Stimulated activated CD8-positive, alpha-beta memory T cell treated with anti-CD3 and anti-CD28 coated beads, Interleukin-4, amount 100 ng/mL, for 48 hours (primary cell): ENCODE measurements around the gene S1PR1.
A peak's percentile ranks its signal among the peaks of the same experiment; 100 is the strongest.
"Not testable (repeated sequence)": the region's sequence is repeated elsewhere in the genome, so short reads cannot be mapped to it uniquely, and the experiment has no call there.

Experiments
- DNase-seq: peaks from one replicate; pipeline ENCODE4 v3.0.0-alpha.2; 2020

The S1PR1 gene

DNA sequence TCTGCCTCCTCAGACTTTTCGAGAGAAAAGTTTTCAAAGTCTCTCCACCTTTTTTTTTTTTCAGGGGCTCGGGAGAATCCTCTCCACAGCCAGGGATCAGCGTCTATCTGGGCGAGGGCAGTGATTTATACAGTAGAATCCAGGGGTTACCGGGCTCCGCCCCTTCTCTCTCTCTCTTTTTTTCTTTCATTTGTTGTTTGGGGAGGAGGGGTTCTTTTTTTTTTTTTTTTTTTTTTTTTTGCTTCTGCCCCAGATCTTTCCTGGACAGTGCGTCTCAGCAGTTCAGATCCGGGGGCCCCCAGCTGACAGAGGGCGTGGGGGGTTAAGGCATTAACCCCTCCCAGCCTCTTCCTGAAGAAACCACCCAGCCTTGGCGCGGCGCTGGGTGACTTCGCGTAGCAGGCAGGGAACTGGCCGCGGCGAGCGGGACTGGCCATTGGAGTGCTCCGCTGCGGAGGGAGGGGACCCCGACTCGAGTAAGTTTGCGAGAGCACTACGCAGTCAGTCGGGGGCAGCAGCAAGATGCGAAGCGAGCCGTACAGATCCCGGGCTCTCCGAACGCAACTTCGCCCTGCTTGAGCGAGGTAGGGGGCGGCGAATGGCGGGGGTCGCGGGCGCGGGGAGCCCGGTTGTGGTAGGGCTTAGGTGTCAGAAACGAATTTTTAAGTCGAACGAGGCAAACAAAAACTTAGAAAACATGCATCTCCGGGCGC lies at the start of gene S1PR1:
S1PR1 (plus strand) TSS at position 504 of the 713 bp plus-strand sequence. CDS start 1,966 bp downstream, outside the sequence.
- DNase-seq = peak; percentile 82

DNA sequence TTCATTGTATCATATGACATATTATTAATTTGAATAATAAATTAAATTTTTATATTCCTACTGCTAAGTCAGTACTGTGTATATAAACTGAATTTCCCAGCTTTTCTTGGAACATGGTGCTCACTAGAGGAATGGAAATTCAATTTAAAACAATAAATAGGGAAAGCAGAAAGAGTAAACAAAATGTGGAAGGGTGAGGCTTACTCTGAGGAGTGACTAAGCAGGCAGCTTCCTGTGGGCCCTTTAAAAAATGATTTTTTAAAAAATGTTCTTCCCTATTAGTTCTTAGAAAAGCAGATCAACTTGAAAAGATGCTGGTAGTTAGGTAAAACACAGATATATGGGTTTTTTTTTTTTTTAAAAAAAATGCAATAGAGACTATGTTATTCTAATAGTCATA lies 49.5 kb upstream of the S1PR1 start:
- DNase-seq = no peak

DNA sequence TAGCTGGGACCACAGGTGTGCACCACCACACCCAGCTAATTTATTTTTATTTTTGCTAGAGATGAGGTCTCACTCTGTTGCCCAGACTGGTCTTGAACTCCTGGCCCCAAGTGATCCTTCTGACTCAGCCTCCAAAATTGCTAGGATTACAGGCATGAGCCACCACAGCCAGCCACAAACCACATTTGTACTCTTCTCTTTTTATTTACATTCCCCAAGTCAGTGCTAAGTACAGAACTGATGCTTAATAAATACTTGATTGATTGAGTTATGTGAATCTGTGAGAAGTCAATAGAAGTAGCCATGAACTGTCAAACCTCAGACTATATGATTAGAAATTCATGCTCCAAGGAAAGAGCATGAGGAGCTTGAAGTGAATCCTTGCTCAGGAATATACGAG lies 48.5 kb upstream of the S1PR1 start:
- DNase-seq = no peak

DNA sequence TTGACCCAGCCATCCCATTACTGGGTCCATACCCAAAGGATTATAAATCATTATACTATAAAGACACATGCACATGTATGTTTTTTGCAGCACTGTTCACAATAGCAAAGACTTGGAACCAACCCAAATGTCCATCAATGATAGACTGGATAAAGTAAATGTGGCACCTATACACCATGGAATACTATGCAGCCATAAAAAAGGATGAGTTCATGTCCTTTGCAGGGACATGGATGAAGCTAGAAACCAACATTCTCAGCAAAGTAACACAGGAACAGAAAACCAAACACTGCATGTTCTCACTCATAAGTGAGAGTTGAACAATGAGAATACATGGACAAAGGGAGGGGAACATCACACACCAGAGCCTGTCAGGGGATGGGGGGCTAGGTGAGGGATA lies 47.9 kb upstream of the S1PR1 start:
- DNase-seq = not testable (repeated sequence)

DNA sequence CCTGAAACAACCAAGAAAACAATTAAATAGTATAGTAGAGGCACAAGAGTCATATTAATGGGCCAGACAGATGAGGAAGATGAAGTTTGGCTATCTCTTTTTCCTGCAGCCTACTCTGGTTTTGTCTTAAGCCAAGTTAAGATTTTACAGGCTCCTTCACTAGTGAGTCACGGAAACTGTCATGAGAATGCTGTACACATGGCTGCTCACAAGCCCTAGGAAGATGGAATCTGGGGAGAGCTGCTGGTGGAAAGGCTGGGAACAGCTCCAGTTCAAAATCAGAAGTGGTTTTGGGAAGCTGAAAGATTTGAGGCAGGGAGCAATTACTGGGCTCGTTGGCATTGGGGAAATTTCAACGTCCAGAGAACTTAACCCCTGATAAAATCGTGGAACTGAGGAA lies 46.4 kb upstream of the S1PR1 start:
- no peak for DNase-seq

DNA sequence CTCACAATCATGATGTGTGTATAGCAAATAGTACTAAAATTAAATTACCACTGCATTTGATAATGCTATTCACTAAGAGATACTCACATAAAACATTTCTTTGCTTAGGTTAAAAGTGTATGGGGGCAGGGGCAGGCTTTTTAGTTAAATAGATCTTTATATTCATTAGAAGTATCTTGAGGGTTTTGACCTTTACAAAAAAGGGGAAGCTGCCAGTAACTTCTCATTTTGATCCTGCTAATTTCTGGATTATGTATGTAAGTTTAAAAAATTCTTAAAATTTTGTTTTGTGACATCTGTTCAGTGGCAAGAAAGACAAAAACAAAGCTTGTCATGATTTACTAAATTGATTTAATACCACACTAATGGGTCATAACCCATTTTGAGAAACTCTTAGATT lies 45.8 kb upstream of the S1PR1 start:
- DNase-seq = no peak

DNA sequence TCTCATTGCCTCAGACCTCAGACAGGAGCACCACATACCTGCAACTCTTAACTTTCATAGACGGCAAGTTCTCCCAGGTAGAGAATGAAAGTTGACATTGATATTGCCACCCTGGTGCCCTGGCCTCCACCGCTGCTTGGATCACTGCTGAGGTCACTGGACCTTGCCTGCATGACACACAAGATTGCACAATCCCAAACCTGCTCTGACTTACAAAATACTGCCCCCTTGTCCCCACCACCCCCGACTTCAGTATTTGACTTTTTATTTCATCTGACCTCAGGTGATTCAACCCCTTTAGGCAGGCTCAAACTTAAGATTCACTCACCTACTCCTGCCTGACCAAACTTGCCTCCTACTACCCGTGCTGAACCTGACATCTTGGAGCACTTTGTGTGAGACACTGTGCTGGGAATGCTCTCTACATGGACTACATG lies 43.1 kb upstream of the S1PR1 start:
- no peak for DNase-seq

DNA sequence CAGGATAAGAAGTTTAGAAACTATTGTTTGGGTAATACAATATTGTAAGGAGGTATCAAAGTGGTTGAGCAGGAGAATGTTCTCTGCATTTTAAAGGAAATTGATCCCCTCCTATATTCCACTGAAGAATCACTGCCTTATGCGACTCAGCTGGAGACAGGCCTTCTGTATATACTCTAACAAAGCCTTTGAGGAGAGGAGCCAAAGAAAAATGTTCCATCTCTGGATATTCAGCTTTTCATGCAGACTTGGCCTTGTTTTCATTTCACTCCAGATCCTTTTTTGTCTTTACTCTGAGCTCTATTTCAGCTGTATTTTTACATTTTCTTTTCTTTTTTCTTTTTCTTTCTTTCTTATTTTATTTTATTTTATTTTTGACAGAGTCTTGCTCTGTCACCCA lies 42.1 kb upstream of the S1PR1 start:
- DNase-seq = no peak

DNA sequence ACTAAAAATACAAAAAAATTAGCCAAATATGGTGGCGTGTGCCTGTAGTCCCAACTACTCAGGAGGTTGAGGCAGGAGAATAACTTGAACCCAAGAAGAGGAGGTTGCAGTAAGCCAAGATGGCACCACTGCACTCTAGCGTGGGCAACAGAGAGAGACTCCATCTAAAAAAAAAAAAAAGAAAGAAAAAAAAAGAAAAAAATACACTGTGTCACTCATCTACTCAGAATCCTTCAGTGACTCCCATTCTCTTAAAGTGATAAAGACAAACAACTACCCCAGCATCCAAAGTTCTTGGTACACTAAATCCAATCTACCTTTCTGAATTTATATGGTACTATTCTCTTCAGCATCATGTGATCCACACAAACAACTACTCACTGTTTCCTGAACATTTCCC lies 40.2 kb upstream of the S1PR1 start:
- no peak for DNase-seq

DNA sequence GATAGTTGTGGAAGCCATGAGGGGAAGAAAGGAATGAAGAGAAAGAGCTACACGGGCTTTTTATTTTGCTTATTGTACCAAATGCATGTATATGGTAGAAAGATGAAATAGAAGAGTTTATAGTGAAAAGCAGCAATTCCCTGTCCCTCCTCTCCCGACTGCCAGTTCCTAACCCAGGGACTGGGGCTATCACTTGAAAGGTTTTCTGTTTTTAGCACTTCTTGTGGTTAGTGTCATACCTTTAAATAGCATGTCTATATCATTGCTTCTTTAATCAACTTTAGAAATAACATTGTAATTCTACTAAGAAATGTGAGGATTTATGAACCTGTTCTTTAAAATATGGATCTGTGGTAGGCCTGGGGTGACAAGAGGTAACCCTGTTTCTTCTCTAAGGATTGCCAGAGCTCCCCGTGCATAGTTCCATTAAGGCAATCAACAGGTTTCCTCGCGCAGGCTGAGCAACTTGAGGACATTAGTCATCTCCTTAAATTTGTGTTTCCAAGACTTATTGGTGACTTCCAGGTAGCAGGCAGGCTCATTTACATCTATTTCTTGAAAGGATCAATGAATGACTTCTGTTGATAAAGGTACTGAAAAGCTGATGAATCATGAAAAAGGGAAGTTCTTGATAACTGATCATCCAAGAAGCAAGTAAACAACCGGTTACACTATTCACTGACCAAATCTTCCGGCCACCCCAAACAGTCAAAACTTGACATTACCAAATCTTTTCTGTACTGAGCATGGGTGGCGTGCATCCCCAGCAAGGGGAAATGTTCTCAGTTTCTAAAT lies 37.8 kb upstream of the S1PR1 start:
- DNase-seq = peak; percentile 62

DNA sequence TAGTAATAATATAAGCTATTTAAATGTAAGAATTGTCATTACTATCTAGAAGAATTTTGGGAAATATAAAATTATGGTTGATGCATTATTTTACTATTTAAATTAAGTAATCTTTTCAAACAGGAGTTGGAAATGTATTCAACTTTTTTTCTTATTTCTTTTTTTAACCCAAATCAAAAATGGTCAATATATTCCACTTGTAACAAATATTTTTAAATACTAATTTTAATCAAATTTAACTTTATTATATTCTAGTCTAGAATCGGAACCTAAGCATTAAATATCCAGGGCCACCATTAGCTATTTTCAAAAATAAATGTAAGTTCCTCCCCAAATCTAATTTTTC lies 37.2 kb upstream of the S1PR1 start:
- no peak for DNase-seq

DNA sequence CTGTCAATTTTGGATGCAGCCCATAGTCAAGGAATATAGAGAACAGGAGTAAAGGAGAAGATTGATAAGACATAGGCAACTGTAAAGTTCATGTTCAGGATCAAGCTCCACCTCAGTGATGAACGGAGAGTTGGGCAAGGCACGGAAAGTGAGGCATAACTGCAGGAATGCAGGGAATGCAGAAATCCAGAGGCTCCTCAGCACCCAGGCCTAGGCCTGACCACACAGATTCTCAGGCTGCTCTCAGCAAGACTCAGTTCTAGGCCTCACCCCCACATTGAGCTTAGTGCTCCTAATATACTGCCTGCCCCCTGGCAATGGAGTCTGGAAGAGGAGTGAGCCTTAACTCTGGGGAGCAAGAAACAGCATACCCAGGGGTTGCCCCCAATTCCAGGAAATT lies 36.3 kb upstream of the S1PR1 start:
- DNase-seq = no peak

DNA sequence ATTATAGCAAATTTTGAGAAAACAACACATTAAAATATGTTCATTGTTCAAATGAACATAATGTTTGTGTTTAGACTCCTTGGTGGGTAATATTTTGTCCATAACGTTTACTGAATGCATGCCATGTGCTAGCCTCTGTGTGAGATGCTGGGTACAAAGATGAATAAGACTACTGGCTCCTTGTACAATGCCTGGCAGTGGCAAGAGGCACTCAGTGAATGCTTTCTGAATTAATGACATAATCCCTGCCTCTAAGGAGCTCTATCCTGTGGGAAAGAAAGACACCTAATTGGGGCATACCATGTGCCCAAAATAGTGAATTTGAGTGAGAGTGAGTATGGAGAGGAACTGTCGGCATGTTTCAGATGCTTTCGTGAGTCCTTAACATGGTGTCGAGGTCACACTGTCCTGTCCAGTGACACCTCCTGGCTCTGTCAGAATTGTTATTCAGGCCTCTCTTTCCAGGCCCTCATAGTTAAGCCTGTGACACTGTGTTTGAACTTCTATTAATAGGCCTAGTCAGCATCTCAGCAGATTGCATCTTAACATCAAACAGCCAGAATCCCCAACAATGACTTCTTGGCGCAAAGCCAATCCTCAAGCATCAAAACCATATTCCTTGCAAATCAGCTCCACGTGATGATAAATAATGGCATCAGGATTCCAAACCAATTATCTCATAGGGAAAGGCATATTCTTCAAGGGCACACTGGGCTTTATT lies 32.8 kb upstream of the S1PR1 start:
- DNase-seq = no peak

DNA sequence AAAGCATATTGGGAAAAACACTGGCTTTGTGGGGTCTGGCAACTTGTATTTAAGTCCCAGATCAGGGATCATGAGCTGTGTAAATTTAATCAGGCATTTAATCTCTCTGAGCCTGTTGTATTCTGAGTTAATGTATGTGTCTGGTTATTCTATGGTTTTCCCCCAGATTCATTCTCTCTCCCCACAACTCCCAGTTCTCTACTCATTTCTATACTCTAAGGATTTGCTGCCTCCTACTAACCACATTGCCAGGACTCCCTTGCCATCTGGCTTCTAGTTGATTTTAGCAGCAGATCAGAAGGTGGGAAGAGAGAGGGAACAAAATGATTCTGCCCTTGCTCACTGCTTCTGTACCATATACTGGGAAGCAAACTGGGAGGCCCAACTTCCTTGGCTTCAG lies 31.4 kb upstream of the S1PR1 start:
- DNase-seq = no peak

DNA sequence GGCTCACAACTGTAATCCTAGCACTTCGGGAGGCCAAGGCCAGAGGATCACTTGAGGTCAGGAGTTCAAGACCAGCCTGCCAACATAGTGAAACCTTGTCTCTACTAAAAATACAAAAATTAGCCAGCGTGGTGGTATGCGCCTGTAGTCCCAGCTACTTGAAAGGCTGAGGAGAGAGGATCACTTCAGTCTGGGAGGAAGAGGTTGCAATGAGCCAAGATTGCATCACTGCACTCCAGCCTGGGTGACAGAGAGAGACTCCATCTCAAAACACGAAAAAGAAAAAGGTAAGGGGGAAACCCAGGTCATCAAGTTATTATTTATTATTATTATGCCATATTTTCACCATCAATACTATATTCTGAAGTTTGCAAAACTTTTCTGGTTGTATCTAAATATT lies 30.7 kb upstream of the S1PR1 start:
- not testable (repeated sequence) for DNase-seq

DNA sequence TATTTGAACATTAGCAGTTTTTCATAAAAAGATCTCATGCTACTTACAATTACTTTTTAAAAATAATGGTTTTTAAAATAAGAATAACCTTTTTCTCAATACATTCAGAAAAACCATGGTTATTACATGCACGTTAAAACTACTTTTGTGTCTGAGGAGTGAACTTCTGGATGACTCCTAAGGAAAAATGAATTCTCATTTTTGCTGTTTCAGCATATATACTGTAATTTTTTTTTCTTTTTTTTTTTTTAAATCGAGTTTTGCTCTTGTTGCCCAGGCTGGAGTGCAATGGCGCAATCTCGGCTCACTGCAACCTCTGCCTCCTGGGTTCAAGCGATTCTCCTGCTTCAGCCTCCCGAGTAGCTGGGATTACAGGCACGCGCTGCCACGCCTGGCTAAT lies 29.5 kb upstream of the S1PR1 start:
- not testable (repeated sequence) for DNase-seq

DNA sequence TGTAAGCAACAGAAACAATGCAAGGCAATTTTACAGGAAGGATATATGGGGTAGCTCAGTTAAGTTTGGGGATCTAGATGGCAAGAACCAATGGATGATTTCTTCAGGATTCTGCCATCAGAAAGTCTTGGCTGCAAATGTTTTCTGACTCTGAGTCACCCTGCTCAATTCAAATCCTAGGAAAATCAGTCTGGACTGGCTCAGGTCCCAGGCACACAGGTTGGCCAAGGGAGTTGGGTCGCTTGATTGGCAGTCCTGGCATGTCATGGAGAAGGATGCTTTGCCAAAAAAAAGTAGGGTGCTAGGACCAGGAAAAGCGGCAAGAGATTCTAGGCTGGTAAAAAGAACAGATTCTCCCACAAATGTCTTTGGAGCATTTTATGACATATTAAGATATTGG lies 28.9 kb upstream of the S1PR1 start:
- DNase-seq = no peak

DNA sequence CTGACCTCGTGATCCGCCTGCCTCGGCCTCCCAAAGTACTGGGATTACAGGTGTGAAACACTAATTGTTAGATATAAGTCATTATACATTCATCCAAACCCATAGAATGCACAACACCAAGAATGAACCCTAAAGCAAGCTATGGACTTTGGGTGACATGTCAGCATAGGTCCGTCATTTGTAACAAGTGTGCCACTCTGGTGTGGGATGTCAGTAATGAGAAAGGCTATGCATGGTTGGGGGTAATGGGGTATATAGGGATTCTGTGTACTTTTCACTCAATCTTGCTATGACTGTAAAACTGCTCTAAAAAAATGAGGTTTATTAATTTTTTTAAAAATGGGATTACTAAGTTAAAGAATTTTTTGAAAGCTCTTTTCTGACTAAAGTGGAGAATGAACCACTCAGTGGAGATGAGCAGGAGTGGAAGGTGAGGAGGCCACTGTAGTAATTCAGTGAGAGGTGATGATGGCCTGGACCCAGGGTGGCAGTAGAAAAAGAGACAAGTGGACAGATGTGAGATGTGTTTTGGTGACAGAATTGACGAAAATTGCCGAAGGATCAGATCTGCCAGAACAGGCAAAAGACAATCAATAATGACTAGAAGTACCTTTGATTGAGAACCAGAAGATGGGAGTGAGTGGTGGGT lies 21.3 kb upstream of the S1PR1 start:
- DNase-seq = no peak

DNA sequence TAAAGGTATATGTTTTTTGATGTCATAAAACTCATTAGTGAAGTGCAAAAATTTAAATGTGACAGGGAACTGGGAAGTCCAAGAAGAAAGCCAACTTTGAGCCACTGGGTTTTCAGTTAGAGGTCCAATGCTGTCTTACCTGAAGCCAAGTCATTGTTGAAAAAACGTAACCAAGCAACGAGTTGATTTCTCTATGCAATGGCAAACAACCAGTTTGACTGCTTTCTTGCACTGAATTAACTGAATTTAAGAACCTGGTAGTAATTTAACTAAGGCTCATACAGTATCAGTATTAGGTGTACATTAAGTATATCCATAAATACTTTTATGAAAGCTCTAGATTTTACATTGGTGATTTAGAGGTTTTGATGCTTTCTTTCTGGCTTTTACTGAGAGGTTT lies 20.2 kb upstream of the S1PR1 start:
- DNase-seq = no peak

DNA sequence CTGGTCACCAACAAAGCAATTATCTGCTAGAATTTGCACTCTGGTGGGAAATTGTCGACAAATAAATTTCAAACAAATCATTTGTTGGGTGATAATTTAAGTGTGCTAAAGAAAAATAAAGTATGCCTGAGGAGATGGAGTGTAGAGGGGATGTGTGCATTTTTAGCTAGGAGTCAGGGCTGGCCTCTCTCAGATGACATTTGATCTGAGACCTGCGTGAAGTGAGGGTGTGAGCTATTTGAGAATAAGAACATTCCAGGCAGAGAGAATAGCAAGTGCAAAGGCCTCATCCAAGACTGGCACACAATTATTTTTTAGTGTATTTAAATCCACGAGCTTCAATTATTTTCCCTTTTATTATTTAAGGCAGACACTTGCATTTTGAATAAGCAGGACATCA lies 19.7 kb upstream of the S1PR1 start:
- DNase-seq = no peak

DNA sequence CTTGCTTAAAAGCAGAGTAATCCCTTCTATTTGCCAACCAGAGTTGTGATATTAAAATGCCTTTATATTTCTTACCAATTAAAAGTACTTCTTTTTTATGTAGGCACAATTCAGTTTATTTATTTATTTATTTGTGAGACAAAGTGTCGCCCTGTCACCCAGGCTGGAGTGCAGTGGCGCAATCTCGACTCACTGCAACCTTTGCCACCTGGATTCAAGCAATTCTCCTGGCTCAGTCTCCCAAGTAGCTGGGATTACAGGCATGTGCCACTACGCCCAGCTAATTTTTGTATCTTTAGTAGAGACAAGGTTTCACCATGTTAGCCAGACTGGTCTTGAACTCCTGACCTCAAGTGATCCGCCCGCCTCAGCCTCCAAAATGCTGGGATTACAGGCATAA lies 17.9 kb upstream of the S1PR1 start:
- not testable (repeated sequence) for DNase-seq

DNA sequence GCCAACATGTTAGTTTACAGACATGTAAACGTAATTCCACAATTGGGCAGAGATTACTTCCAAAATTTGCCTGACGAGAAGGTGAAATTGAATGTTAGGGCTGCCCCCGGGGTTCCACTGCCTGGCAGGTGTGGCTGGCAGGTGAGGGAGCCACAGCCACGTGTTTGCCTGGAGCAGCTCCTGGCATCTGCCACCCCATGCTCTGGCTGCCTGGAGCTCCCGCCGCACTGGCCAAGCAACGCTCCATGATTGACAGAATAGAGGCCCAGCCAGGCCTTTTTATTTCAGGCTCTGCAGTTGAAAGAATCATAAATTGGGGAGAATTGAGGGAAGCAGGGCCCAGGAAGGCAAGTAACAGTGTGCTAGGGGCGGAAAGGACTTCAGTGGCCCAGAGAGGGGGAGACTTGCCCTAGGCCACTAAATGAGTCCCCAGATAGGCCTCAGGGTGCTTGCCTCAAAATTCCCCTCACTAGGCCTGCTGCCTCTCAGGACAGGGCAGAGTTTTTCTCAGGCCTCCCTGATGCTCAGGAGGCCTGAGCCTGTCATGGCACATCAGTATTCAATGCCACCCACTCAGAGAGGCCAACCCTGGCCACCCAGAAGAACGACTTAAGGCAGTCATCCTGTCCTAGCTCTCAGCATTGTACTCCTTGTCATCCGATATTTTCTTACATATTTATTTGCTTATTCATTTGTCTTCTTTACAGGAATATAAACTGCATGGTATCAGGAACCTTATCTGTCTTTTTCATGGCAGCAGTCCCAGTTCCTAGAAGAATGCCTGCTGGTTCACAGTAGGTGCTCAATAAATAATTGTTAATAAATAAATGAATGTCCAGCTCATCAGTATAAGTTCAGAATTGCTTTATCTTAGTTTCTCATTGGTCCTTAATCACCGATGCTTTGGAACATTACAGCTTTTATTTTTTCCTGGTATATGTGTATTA lies 16.6 kb upstream of the S1PR1 start:
- no peak for DNase-seq
